Measurements from ENCODE around the gene P4HB.

Gene P4HB

DNA sequence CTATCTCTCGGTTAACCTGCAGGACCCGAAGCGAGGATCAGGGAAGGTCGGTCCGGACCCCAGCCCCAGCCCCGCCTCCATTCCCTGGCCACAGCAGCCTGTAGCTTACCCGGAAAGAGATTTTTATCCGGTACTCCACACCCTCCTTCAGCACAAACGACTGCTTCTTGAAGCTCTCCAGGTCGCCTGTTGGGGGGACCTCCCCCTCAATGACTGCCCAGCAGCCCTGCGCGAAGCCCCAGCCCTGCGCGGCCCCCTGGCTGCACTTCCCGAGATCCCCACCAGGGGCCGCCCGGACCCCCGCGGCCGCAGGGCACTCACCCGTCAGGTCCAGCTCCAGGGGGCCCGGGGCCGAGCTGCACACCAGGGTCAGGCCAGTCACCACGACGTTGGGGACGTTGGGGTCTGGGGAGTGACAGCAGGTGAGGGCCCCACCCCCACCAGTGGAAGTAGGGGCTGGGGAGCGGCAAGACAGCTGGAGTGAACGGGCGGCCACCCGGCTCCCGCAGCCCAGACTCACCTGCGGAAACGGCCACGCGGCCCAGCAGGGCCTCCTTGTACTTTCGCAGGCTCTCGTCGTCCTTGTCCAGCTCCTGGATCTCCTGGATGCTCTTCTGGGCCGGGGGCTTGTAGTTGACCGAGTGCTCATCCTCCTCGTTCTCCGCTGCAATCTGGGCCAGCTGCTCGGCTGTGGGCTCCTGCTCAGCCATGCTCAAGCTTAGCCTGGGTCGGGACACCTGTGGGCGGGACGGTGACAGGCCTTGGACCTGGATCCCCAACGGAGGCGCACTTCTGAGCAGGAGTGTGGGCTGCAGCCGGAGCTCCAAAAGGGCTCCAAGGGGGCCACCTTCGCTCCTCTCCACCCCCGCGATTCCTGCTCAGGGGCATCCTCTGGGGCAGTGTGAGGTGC lies 9.1 kb upstream of the P4HB start (continued):
- TF ChIP-seq ZNF248 (tag by site-specific recombination; IDR thresholded peaks at IDR 0.05) (no peak), ZXDB (tag by site-specific recombination; IDR thresholded peaks at IDR 0.05) (peak; percentile 62), ZNF610 (tag by site-specific recombination; IDR thresholded peaks at IDR 0.05; ENCODE audit: borderline replicate concordance) (peak; percentile 82; the same call in 1 of the 2 replicates), KLF8 (tag by site-specific recombination; IDR thresholded peaks at IDR 0.05) (peak; percentile 17; the same call in 1 of the 2 replicates), ZIC2 (tag by site-specific recombination; IDR thresholded peaks at IDR 0.05) (peak; percentile 97), ZNF791 (tag by site-specific recombination; IDR thresholded peaks at IDR 0.05) (no peak), OVOL3 (tag by site-specific recombination; IDR thresholded peaks at IDR 0.05) (0 out of 2 replicates have a peak, but pooled peaks have one; percentile 18), SCRT2 (tag by site-specific recombination; IDR thresholded peaks at IDR 0.05) (peak; percentile 95), ZBTB20 (tag by site-specific recombination; IDR thresholded peaks at IDR 0.05) (peak; percentile 96), KLF16 (tag by site-specific recombination; IDR thresholded peaks at IDR 0.05) (no peak), ZNF394 (tag by site-specific recombination; IDR thresholded peaks at IDR 0.05; ENCODE audit: borderline replicate concordance) (0 out of 2 replicates have a peak, but pooled peaks have one; percentile 34), ZNF843 (tag by site-specific recombination; IDR thresholded peaks at IDR 0.05) (peak; percentile 53), SP2 (tag by site-specific recombination; IDR thresholded peaks at IDR 0.05) (peak; percentile 8), ZNF585B (tag by site-specific recombination; IDR thresholded peaks at IDR 0.05) (no peak), ZNF677 (tag by site-specific recombination; IDR thresholded peaks at IDR 0.05) (no peak)
- TF ChIP-seq, protein P1, sequence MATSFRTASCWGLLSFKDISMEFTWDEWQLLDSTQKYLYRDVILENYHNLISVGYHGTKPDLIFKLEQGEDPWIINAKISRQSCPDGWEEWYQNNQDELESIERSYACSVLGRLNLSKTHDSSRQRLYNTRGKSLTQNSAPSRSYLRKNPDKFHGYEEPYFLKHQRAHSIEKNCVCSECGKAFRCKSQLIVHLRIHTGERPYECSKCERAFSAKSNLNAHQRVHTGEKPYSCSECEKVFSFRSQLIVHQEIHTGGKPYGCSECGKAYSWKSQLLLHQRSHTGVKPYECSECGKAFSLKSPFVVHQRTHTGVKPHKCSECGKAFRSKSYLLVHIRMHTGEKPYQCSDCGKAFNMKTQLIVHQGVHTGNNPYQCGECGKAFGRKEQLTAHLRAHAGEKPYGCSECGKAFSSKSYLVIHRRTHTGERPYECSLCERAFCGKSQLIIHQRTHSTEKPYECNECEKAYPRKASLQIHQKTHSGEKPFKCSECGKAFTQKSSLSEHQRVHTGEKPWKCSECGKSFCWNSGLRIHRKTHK (tag by site-specific recombination; IDR thresholded peaks at IDR 0.05), result no peak
- TF ChIP-seq, protein P2, sequence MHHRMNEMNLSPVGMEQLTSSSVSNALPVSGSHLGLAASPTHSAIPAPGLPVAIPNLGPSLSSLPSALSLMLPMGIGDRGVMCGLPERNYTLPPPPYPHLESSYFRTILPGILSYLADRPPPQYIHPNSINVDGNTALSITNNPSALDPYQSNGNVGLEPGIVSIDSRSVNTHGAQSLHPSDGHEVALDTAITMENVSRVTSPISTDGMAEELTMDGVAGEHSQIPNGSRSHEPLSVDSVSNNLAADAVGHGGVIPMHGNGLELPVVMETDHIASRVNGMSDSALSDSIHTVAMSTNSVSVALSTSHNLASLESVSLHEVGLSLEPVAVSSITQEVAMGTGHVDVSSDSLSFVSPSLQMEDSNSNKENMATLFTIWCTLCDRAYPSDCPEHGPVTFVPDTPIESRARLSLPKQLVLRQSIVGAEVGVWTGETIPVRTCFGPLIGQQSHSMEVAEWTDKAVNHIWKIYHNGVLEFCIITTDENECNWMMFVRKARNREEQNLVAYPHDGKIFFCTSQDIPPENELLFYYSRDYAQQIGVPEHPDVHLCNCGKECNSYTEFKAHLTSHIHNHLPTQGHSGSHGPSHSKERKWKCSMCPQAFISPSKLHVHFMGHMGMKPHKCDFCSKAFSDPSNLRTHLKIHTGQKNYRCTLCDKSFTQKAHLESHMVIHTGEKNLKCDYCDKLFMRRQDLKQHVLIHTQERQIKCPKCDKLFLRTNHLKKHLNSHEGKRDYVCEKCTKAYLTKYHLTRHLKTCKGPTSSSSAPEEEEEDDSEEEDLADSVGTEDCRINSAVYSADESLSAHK (tag by site-specific recombination; IDR thresholded peaks at IDR 0.05), result peak; percentile 38
- TF ChIP-seq, protein P3, sequence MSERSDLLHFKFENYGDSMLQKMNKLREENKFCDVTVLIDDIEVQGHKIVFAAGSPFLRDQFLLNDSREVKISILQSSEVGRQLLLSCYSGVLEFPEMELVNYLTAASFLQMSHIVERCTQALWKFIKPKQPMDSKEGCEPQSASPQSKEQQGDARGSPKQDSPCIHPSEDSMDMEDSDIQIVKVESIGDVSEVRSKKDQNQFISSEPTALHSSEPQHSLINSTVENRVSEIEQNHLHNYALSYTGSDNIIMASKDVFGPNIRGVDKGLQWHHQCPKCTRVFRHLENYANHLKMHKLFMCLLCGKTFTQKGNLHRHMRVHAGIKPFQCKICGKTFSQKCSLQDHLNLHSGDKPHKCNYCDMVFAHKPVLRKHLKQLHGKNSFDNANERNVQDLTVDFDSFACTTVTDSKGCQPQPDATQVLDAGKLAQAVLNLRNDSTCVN (tag by site-specific recombination; optimal IDR thresholded peaks at IDR 0.05), result peak; percentile 81
- TF ChIP-seq, protein P4, sequence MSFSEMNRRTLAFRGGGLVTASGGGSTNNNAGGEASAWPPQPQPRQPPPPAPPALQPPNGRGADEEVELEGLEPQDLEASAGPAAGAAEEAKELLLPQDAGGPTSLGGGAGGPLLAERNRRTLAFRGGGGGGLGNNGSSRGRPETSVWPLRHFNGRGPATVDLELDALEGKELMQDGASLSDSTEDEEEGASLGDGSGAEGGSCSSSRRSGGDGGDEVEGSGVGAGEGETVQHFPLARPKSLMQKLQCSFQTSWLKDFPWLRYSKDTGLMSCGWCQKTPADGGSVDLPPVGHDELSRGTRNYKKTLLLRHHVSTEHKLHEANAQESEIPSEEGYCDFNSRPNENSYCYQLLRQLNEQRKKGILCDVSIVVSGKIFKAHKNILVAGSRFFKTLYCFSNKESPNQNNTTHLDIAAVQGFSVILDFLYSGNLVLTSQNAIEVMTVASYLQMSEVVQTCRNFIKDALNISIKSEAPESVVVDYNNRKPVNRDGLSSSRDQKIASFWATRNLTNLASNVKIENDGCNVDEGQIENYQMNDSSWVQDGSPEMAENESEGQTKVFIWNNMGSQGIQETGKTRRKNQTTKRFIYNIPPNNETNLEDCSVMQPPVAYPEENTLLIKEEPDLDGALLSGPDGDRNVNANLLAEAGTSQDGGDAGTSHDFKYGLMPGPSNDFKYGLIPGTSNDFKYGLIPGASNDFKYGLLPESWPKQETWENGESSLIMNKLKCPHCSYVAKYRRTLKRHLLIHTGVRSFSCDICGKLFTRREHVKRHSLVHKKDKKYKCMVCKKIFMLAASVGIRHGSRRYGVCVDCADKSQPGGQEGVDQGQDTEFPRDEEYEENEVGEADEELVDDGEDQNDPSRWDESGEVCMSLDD (tag by site-specific recombination; IDR thresholded peaks at IDR 0.05), result peak; percentile 68
- TF ChIP-seq, protein P5, sequence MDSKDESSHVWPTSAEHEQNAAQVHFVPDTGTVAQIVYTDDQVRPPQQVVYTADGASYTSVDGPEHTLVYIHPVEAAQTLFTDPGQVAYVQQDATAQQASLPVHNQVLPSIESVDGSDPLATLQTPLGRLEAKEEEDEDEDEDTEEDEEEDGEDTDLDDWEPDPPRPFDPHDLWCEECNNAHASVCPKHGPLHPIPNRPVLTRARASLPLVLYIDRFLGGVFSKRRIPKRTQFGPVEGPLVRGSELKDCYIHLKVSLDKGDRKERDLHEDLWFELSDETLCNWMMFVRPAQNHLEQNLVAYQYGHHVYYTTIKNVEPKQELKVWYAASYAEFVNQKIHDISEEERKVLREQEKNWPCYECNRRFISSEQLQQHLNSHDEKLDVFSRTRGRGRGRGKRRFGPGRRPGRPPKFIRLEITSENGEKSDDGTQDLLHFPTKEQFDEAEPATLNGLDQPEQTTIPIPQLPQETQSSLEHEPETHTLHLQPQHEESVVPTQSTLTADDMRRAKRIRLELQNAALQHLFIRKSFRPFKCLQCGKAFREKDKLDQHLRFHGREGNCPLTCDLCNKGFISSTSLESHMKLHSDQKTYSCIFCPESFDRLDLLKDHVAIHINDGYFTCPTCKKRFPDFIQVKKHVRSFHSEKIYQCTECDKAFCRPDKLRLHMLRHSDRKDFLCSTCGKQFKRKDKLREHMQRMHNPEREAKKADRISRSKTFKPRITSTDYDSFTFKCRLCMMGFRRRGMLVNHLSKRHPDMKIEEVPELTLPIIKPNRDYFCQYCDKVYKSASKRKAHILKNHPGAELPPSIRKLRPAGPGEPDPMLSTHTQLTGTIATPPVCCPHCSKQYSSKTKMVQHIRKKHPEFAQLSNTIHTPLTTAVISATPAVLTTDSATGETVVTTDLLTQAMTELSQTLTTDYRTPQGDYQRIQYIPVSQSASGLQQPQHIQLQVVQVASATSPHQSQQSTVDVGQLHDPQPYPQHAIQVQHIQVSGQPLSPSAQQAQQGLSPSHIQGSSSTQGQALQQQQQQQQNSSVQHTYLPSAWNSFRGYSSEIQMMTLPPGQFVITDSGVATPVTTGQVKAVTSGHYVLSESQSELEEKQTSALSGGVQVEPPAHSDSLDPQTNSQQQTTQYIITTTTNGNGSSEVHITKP (tag by site-specific recombination; IDR thresholded peaks at IDR 0.05), result no peak; the same call in 1 of the 2 replicates
- TF ChIP-seq, protein P6, sequence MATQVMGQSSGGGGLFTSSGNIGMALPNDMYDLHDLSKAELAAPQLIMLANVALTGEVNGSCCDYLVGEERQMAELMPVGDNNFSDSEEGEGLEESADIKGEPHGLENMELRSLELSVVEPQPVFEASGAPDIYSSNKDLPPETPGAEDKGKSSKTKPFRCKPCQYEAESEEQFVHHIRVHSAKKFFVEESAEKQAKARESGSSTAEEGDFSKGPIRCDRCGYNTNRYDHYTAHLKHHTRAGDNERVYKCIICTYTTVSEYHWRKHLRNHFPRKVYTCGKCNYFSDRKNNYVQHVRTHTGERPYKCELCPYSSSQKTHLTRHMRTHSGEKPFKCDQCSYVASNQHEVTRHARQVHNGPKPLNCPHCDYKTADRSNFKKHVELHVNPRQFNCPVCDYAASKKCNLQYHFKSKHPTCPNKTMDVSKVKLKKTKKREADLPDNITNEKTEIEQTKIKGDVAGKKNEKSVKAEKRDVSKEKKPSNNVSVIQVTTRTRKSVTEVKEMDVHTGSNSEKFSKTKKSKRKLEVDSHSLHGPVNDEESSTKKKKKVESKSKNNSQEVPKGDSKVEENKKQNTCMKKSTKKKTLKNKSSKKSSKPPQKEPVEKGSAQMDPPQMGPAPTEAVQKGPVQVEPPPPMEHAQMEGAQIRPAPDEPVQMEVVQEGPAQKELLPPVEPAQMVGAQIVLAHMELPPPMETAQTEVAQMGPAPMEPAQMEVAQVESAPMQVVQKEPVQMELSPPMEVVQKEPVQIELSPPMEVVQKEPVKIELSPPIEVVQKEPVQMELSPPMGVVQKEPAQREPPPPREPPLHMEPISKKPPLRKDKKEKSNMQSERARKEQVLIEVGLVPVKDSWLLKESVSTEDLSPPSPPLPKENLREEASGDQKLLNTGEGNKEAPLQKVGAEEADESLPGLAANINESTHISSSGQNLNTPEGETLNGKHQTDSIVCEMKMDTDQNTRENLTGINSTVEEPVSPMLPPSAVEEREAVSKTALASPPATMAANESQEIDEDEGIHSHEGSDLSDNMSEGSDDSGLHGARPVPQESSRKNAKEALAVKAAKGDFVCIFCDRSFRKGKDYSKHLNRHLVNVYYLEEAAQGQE (tag by site-specific recombination; IDR thresholded peaks at IDR 0.05), result 0 out of 2 replicates have a peak, but pooled peaks have one; percentile 45

All from HEK293 (cell line).